Medulla oblongata (tissue), 1 donor: ENCODE data around the gene PPP2R5E.
A peak's percentile ranks its signal among the peaks of the same experiment; 100 is the strongest.

Experiments used
- DNase-seq: peaks from one replicate; pipeline ENCODE4 v3.0.0-alpha.2; 2015; ENCODE audit errors: extremely low spot score

The PPP2R5E gene

GRCh38 chr14:63472986-63473788, 70.0 kb downstream of the PPP2R5E start:
- peak; percentile 33 for DNase-seq

- DNase-seq = no peak
Observed at GRCh38 chr14:63470962-63471793, 72.0 kb downstream of the PPP2R5E start.

- DNase-seq = no peak
Observed at GRCh38 chr14:63468294-63468693, 74.9 kb downstream of the PPP2R5E start.

GRCh38 chr14:63467440-63468072, 75.6 kb downstream of the PPP2R5E start:
- DNase-seq = no peak

GRCh38 chr14:63465347-63465746, 77.8 kb downstream of the PPP2R5E start:
- no peak for DNase-seq

- DNase-seq = no peak
Observed at GRCh38 chr14:63460680-63461369, 82.4 kb downstream of the PPP2R5E start.

GRCh38 chr14:63459738-63460137, 83.4 kb downstream of the PPP2R5E start:
- DNase-seq = no peak

- DNase-seq = no peak
Observed at GRCh38 chr14:63457498-63457897, 85.7 kb downstream of the PPP2R5E start.

GRCh38 chr14:63454863-63455622, 88.1 kb downstream of the PPP2R5E start:
- DNase-seq = peak; percentile 40

- no peak for DNase-seq
Observed at GRCh38 chr14:63454436-63454835, 88.7 kb downstream of the PPP2R5E start.

GRCh38 chr14:63453443-63453936, 89.7 kb downstream of the PPP2R5E start:
- DNase-seq = no peak

GRCh38 chr14:63452796-63453195, 90.4 kb downstream of the PPP2R5E start:
- DNase-seq = no peak

GRCh38 chr14:63448841-63449240, 94.3 kb downstream of the PPP2R5E start:
- no peak for DNase-seq

- DNase-seq = no peak
Observed at GRCh38 chr14:63444588-63444987, 98.6 kb downstream of the PPP2R5E start.

GRCh38 chr14:63443988-63444387, 99.2 kb downstream of the PPP2R5E start:
- no peak for DNase-seq

GRCh38 chr14:63443361-63443760, 99.8 kb downstream of the PPP2R5E start:
- DNase-seq = no peak

- peak; percentile 61 for DNase-seq
Observed at GRCh38 chr14:63438065-63438757, 105.0 kb downstream of the PPP2R5E start.

- DNase-seq = no peak
Observed at GRCh38 chr14:63436286-63437098, 106.7 kb downstream of the PPP2R5E start.

GRCh38 chr14:63435838-63436237, 107.3 kb downstream of the PPP2R5E start:
- DNase-seq = peak; percentile 70
